Right atrium auricular region (tissue), 2 donors: ENCODE data around the gene CLASRP. TPM values are rescaled to one million over a fixed set of nuclear protein-coding genes. Genes with fewer than 3 reads are reported as not detected.
"Not testable (repeated sequence)": the region's sequence is repeated elsewhere in the genome, so short reads cannot be mapped to it uniquely, and the experiment has no call there.

Experiments used
- DNase-seq: peaks from one replicate; pipeline ENCODE4 v3.0.0-alpha.2; 2019; ENCODE audit warnings: low spot score
- H3K27ac ChIP-seq, 2 donors: fragments of 200-600 bp; sonication (generic); 1 replicate in 1 of 2; 2 replicates in 1 of 2; pipeline ENCODE4 v1.5.1; 2016 to 2019
- H3K27me3 ChIP-seq, 2 donors: fragments of 200-600 bp; sonication (generic); one replicate each; pipeline versions ENCODE4 v1.5.1 to v1.6.0; 2017 to 2019
- H3K36me3 ChIP-seq: fragments of 200-600 bp; sonication (generic); one replicate; pipeline ENCODE4 v1.5.1; 2016
- H3K4me1 ChIP-seq, 2 donors: fragments of 200-600 bp; sonication (generic); one replicate each; pipeline versions ENCODE4 v1.5.1 to v1.6.0; 2017 to 2019
- H3K4me3 ChIP-seq, 2 donors: fragments of 200-600 bp; sonication (generic); 1 replicate in 1 of 2; 2 replicates in 1 of 2; pipeline ENCODE4 v1.5.1; 2017 to 2019; ENCODE audit warnings: mild to moderate bottlenecking in 1 of 2, moderate library complexity in 1 of 2
- H3K9me3 ChIP-seq, 2 donors: fragments of 200-600 bp; sonication (generic); one replicate each; pipeline ENCODE4 v1.5.1; 2019
- total RNA-seq, 2 donors: library from RNA; depleted of rRNA; stranded (reverse); fragments of >200 nt; gene quantifications; one replicate each; pipeline ENCODE4 v1.1.0, GENCODE V29; 2016
- TF ChIP-seq, protein P1 (sequence below), 2 donors: fragments of 200-600 bp; sonication (generic); IDR thresholded peaks; one replicate each; pipeline ENCODE4 v1.5.1; 2019; ENCODE audit warnings: antibody characterized with exemption in 2 of 2

Gene CLASRP
- total RNA-seq, 2 donors from 2014 or later: 29.6 to 31.3 TPM

DNA sequence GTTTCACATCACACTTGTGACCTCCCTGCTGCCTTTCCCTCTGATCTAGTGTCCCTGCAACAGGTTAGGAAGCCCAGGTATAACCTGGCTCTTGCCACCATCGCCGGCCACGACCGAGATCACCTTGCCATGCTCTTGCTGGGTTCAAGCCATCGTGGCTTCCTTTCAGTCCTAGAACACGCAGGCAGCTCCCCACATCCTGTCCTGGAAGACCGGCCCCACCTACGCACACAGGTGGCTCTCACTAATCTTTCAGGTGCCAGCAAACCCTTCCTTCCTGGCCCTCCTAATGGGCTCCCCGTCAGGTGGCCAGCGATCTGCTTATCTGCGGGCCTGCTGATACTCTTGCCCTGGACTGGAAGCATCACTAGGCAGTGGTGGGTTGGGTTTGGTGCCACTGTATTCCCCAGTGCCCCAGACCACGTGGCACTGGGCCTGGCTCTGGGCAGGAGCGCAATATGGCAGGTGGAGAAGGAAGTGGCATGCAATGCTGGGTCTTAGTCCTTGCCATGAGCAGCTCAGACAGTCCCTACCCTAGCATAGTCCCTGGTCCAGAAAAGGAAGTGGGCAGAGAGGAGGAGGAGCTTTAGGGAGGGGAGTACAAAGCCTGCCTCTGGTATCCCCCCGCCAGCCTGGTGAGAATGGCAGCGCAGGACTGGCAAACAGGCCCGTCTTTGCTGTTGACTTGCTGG is 66.0 kb downstream of the CLASRP start:
- no peak overlapping the region for H3K27ac ChIP-seq
- H3K27me3 ChIP-seq: no peaks in the 10 kb centered on the region
- H3K4me1 ChIP-seq: peaks cover 0 to 53% of the 10 kb centered on the region in 2 donors
- TF ChIP-seq, protein P1, sequence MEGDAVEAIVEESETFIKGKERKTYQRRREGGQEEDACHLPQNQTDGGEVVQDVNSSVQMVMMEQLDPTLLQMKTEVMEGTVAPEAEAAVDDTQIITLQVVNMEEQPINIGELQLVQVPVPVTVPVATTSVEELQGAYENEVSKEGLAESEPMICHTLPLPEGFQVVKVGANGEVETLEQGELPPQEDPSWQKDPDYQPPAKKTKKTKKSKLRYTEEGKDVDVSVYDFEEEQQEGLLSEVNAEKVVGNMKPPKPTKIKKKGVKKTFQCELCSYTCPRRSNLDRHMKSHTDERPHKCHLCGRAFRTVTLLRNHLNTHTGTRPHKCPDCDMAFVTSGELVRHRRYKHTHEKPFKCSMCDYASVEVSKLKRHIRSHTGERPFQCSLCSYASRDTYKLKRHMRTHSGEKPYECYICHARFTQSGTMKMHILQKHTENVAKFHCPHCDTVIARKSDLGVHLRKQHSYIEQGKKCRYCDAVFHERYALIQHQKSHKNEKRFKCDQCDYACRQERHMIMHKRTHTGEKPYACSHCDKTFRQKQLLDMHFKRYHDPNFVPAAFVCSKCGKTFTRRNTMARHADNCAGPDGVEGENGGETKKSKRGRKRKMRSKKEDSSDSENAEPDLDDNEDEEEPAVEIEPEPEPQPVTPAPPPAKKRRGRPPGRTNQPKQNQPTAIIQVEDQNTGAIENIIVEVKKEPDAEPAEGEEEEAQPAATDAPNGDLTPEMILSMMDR (IDR thresholded peaks at IDR 0.05): no peak
- DNase-seq: no peak
- no peak overlapping the region for H3K4me3 ChIP-seq
- H3K36me3 ChIP-seq: no peaks in the 10 kb centered on the region
- no peaks in the 10 kb centered on the region for H3K9me3 ChIP-seq

DNA sequence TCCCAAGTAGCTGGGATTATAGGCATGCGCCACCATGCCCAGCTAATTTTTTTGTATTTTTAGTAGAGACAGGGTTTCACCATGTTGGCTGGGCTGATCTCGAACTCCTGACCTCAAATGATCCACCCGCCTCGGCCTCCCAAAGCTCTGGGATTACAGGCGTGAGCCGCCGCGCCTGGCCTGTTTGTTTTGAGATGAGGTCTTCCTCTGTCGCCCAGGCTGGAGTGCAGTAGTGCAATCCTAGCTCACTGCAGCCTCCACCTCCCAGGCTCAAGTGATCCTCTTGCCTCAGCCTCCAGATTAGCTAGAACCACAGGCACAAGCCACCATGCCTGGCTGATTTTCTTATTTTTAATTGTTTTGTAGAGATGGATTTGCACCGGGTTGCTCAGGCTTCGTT is 67.5 kb downstream of the CLASRP start:
- H3K36me3 ChIP-seq, H3K4me3 ChIP-seq, H3K27me3 ChIP-seq, H3K9me3 ChIP-seq, H3K27ac ChIP-seq, DNase-seq: not testable (repeated sequence)
- H3K4me1 ChIP-seq: peaks cover 0 to 43% of the 10 kb centered on the region in 2 donors

DNA sequence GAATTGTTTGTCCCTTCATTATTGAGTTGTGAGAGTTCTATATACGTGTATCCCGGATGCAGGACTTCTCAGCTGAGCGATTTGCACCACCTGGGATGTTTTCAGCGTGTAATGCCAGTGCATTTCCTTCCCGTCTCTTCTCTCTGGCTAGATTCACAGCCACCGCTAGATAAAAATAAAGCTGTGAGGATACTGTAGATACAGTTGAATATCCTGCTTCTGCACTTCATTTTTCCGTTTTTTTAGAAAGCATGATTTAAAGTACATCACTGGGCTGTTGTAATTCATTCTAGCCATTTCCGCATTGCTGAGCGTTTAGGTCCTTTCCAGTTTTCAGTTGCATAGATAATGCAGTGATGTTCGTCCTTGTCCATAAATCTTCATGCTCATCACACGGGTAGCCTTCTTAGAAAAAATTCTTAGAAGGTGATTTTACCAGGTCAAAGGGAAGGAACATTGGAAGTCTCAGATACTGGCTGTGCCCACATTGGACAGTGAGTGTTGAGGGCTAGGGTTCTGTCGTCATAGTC is 68.8 kb downstream of the CLASRP start:
- no peak overlapping the region for H3K4me3 ChIP-seq
- H3K36me3 ChIP-seq: no peaks in the 10 kb centered on the region
- H3K27me3 ChIP-seq: no peaks in the 10 kb centered on the region
- peaks cover 0 to 29% of the 10 kb centered on the region in 2 donors for H3K4me1 ChIP-seq
- TF ChIP-seq, protein P1 (IDR thresholded peaks at IDR 0.05): no peak
- no peak for DNase-seq
- no peak overlapping the region for H3K27ac ChIP-seq
- H3K9me3 ChIP-seq: no peaks in the 10 kb centered on the region

DNA sequence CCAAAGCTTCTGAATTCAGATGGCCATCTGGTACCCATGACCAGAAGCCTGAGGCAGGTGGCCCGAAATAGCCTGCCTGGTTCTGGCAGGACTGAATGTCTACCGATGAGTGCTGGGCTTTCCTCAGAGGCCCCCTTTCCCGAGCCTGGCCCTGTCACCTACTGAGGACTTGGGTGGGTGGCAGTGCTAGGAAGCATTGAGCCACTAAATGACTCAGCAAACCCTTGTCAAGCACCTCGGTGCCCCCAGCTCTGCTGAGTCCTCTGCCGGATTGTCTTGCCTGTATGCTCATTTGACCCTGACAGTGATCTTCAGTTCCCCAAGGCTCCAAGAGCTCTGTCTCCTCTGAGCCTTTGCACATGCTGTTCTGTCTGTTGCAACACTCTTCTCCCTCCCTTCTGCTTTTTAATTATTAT is 72.0 kb downstream of the CLASRP start:
- Histone ChIP-seq H3K4me1 (peaks cover 0 to 5% of the 10 kb centered on the region in 2 donors), H3K9me3 (no peaks in the 10 kb centered on the region), H3K4me3 (no peak overlapping the region), H3K27ac (no peak overlapping the region), H3K27me3 (no peaks in the 10 kb centered on the region), H3K36me3 (no peaks in the 10 kb centered on the region)
- TF ChIP-seq, protein P1 (IDR thresholded peaks at IDR 0.05): no peak
- no peak for DNase-seq

DNA sequence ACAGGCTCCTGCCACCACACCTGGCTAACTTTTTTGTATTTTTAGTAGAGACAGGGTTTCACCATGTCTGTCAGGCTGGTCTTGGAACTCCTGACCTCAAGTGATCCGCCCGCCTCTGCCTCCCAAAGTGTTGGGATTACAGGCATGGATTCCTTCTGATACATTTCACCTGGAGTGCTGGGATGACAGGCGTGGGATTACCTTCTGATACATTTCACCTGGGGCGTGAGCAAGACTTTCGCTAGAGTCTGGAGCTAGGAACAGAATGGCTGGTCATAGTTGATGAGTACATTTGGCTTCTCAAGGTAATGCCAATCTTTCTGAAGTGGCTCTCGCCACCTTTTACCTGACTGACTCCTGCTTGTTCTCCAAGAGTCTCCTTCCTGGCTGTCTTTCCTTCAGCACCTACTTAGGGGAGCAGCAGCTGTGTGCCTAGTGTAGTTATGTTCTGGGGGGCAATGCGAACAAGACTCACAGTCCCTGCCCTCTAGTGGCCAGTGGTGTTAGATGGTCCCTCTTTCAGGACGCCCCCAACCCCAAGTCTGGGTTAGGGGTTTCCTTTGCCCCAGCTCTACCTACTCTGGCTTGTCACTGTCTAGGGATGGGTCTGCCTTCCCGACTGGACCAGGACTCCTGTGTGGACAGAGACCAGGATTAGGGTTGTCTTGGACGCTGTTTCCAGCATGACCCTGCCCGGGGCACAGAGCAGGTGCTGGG is 73.4 kb downstream of the CLASRP start:
- DNase-seq: no peak
- H3K4me3 ChIP-seq: no peak overlapping the region
- H3K9me3 ChIP-seq: no peaks in the 10 kb centered on the region
- H3K36me3 ChIP-seq: no peaks in the 10 kb centered on the region
- H3K27me3 ChIP-seq: no peaks in the 10 kb centered on the region
- no peak overlapping the region for H3K27ac ChIP-seq
- TF ChIP-seq, protein P1 (IDR thresholded peaks at IDR 0.05): no peak
- H3K4me1 ChIP-seq: peaks cover 0 to 13% of the 10 kb centered on the region in 2 donors

DNA sequence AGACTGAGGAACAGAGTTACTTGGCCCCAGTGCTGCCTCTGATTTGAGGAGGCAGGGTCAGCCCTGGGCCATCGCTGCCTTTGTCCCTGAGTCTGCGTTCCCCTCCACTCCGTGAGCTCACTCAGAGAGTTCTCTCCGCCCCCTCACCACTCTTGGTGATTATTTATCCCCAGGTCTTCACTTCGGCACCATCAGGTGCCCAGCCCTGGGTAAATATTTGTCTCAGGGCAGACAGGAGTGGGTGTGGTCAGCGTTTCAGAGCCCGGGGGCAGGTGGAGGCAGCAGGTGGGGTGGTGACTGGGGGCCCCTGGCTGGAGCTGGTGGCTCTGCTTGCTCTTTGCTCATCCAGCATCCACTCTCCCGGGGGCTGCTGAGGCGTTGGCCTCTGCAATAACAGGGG is 74.8 kb downstream of the CLASRP start:
- Histone ChIP-seq H3K9me3 (no peaks in the 10 kb centered on the region), H3K4me1 (peaks cover 0 to 27% of the 10 kb centered on the region in 2 donors), H3K27me3 (no peaks in the 10 kb centered on the region), H3K27ac (no peak overlapping the region), H3K36me3 (no peaks in the 10 kb centered on the region), H3K4me3 (no peak overlapping the region)
- TF ChIP-seq, protein P1 (IDR thresholded peaks at IDR 0.05): no peak
- DNase-seq: no peak
